HG03575 (cell line): ENCODE results near the gene SLC44A5.
"Not testable (repeated sequence)": the region's sequence is repeated elsewhere in the genome, so short reads cannot be mapped to it uniquely, and the experiment has no call there.

Experiments
- ATAC-seq: cut with Tn5 transposase; IDR thresholded peaks from one replicate; pipeline ENCODE4 v1.9.1; 2021; ENCODE audit not compliant: unreplicated experiment, insufficient number of reproducible peaks, low FRiP score; ENCODE audit errors: extremely low read depth

SLC44A5 gene

DNA sequence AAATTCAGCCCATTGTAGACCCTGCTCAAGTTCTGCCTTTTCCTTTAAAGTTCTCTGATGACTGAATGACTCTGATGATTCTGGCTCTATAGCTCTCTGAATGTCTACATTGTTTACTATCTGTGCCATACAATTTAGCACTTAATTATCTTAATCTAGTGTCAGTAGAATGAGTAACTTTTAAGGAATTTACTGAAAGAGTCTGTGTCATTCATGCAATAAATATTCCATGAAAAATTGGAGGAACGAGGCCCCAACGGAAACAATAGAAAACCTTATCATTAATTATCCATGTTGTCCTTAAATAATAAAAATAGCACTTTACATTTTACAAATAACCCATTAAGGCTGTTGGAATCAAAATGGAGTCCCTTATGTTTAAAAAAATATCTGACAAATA is 77.8 kb downstream of the SLC44A5 start:
- ATAC-seq = no peak

DNA sequence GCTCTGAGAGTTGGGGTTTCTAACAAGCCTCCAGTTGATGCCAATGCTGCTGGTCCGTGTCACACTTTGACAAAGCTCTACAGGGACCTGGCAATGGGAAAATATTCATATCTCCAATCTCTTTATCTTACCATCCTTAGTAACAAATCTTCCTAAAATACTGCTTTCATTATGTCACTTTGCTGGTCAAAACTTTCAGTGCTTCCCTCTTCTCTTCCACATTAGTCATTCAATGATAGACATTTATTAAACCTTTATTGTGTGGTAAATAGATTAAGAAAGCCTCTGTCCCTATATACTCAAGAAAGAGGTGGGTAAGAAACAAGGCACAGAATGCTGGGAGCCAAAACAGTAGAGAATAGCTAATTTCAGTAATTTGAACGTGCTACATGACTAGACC is 79.3 kb downstream of the SLC44A5 start:
- ATAC-seq = no peak

DNA sequence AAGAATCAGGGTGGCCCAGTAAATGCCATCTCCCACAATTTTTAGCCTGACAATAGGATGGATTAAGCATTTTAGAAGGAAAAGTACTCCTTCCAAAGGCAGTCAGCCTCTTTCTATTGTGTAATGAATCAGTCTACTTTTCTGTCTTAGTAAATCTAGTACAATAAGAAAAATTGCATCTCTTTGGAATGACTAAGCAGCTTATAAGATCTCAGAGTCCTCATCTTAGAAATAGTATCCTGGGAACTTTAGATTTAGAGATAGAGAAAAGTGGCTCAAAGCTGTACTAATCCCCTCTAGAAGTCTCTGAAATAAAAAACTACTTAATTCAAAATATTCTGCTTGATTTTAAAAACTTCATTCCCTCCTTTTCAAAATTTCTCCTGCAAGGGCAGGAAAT is 81.4 kb downstream of the SLC44A5 start:
- ATAC-seq = no peak

DNA sequence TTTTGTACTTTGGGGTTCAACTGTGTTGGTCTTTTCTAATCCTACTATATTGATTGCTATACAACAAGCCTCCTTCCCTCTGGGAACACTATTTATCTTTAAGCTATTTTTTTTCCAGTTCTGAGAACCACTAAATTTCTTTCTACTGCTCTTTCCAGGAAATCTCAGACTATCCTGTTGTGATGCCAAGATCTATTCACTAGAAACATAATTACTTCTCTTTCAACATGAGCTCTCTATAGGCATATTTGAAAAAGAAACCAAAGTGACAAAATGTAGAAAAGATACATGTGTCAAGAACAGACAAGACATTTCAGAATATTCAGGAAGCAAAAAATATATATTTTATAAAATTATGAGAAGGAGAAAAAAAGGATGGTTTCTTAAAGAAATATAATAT is 82.9 kb downstream of the SLC44A5 start:
- no peak for ATAC-seq

DNA sequence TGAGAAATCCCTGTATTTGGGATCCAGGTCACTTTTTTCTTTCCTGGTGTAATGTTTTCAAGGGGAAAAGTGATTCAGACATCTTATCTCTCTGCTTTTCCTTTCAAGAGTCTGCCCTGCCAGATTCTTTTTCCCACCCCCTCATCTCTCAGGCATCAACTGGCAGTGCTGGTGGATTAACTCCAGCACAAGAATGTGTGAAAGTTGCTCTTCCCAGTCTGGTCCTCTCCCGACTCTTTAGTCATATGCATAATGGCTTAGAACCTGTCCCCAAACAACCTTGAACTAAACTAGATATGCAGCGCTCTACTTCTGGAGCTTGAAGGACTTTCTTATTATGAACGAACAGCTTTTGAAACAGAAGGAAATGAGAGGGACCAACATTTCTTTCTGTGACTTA is 88.5 kb downstream of the SLC44A5 start:
- ATAC-seq = no peak

DNA sequence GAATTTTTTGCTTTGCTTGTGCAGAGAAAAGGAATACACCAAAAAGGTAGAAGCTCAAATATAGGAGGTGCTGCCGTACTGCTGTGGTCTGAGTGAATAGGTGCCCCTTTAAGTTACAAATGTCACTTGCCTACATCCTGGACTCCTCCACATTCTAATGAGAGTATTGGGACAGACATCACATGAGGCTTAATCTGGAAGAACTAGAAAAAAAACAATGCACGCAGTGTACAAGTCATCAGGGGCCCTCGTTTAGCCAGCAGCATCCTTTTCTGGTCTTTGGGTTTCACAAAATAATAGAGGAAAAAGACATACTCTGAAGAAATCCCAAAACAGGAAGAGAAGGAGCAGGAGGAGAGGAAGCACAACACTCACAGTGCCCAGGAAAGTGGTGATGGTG is 89.3 kb downstream of the SLC44A5 start:
- ATAC-seq = no peak

DNA sequence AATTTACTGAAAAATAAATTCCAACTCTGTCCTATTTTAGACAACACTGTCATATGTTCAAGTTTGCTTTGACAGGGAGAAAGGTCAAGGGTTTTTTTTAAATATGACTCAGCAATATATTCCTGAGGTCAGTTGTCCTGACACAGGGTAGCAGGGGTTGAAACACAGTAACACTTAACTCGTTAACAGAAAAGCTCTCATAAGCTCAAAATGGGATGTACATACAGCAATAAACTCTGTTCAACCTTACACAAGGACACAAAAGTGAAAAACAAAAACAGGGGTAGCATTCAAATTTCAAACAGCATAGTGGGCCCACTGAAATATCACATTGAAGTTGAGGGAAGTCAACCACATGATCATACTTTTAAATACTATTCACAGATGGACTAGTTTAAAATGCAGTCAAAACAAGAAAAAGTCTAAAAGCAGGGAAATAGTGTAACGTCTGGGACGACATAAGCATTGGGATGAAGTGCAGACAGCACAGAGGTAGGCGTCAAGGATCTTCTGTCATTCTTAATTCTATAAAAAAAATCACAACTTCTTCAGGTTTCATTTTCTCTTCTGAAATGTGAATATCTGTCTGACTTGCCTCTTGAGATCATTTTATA is 89.9 kb downstream of the SLC44A5 start:
- ATAC-seq = no peak

DNA sequence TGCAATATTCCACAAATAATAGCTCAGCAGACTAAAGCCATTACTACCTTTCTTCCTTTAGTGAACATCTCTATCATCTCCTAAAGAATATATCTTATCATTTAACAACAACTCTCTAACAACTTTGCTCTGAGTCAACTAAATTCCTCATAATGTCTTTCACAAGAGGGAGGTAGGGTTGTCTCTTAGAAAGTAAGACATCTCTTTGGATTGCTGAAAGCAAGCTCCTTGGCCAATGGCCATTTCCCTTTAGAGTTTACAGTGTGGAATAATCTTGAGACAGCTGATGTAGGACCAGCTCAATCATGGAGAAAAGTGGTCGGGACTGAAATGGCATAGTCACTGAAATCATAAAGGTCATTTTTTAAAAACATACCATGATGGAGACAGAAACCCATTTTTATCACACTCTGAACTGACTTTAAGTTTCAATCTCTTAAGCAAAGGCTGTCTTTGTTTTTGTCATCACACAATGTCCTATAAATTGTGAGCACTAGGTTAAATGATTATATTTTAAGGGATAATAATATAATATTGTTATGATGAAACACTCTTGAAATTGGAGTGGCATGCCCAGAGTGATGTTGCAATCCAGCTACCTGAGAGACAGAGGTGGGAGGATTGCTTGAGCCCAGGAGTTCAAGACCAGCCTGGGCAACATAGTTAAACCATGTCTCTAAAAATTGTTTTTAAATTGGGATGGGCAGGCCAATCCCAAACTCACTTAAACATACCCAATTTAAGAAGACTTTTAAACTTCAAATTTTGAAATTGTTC is 91.1 kb downstream of the SLC44A5 start:
- no peak for ATAC-seq

DNA sequence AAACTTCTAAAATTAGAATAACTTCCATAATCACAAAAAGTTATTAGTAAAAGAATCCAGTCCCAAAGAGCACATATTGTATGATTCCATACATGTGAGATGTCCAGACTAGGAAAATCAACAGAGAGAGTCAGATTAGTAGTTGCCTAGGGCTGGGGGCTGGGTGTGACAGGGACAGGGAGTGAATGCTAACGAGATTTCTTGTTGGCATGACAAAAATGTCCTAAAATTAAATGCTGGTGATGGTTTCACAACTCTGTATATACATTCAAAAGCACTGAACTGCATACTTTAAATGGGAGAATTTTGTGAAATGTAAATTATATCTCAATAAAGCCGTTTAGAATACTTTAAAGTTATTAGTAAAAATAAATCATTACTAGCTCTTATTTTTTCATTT is 92.2 kb downstream of the SLC44A5 start:
- no peak for ATAC-seq

DNA sequence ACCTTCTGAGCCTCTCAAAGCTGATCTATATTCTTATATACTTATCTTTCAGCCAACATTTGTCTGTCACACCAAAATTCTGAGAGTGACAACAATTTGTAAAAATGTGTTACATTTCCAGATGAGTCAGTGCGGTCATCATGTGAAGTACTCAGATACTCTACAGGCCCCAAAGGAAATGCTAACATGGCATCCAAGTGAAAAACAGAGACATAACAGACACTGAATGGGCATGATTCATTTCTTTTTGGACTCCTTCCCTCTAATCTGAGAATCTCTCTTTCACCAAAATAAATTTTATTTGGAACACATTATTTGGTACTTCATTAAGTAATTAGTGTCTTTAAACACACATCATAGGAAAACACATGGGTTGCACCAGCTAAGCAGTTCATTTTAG is 96.6 kb downstream of the SLC44A5 start:
- ATAC-seq = no peak

DNA sequence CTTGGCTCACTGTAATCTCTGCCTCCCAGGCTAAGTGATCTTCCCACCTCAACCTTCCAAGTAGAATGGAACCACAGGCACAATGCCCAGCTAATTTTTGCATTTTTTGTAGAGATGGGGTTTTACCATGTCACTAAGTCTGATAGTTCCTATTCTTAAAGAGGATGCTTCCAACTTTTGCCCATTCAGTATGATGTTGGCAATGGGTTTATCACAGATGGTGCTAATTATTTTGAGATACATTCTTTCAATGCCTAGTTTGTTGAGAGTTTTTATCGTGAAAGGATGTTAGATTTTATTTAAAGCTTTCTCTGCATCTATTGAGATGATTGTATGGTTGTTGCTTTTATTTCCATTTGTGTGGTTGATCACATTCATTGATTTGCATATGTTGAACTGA is 103.9 kb downstream of the SLC44A5 start:
- ATAC-seq = no peak

DNA sequence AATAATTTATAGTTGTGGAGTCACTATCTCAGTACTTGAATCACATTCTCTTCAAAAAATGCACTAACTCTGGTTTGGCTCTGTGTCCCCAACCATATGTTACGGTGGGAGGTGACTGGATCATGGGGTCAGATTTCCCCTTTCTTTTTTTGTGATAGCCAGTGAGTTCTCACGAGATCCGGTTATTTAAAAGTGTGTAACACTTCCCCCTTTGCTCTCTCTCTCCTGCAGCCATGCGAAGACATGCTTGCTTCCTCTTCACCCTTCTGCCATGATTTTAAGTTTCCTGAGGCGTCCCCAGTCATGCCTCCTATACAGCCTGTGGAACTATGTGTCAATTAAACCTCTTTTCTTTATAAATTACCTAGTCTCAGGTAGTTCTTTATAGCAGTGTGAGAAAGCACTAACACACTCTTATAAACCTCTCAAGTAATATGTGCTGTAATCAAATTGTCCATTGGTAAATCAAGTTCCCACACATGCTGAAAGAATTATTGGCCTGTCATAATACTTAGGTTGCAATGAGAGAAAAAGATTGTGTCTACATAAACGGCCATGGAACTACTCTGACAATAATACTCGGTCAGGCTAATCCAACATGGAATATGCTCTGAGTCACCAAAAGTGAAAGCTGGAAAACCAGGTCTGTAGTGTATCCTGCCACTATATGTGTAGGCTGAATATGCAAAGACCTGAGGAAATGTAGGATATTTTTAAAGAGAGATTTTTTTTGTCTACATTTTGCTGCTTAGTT is 107.5 kb downstream of the SLC44A5 start:
- no peak for ATAC-seq

DNA sequence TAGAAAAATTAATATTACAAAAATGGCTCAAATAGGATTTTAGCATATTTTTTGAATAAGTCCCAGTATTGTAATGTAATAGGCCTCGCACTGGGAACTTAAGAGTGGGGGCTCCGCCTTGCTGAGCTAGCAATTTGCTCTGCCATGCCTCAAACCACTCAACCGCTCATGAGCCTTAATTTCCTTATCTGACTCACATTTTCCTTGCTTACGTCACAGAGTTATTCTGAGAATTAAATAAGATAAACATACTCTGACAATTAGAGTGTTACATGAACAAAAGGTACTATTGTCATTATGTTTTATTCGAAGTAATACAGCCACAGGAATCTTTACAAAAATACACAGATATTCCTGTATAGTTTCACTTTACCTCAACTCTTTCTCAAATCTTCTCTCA is 108.1 kb downstream of the SLC44A5 start:
- ATAC-seq = no peak

DNA sequence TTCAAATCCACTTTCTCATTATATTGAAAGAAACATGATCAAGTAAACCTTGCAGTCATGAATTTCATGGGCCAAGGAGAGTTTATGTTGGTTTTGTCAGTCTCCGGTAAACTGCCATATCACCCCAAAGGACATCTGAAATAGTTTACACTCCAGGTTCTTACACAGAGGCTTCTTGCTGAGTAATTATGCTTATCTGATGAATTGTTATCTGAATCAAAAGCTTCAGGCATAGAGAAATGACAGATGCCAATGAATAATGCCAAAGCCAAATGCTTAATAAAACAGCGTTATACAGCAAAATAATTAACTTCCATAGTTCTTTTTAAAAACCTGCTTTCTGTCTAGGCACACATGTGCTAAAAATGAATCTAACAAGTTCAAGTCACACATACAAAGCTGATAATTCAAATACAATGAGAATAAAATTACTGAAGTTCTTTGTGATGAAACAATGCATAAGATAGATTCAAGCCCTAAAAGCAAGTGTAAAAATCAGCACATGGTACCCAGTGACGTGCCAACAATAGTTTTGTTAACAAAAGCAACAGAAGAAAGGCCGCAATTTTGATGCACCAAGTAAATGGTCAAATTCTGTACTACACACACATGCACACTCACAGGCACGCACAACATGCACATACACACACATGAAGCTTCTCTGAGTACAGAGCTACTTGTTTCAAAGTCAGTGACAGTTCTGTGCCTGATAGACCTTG is 109.2 kb downstream of the SLC44A5 start:
- no peak for ATAC-seq

DNA sequence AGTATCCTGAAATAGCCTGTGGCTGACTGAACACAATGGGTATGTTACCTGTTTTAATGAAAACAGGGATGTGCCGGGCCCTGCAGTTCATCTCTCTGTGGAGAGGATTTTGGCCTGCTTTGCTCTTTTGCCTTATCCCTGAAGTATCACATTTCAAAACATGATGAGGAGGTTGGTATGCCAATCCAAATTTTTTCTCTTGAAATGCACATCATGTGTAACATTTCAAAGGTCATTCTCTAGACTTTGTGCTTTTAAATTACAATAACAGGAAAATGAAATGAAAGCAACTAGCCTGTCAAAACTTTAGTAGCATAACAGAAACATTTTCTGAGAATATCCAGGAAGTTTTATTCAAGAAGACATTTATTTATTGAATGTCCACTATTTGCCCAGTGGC is 118.9 kb downstream of the SLC44A5 start:
- ATAC-seq = no peak

DNA sequence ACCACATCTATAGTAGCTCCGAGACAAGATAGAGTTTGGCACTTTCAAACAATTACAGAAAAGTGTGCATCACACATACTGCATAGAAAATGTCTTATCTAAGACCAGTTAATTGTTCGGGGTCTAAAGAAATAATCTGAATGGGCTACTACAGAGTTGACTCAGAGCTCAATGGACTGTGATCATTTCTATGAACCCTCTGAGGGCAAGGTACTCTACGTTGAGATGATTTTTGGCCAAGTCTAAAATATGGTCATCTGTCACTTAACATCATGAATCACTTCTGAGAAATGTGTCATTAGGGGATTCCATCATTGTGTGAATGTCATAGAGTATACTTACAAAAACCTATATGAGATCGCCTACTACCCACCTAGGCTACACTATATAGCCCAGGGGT is 123.5 kb downstream of the SLC44A5 start:
- ATAC-seq = no peak

DNA sequence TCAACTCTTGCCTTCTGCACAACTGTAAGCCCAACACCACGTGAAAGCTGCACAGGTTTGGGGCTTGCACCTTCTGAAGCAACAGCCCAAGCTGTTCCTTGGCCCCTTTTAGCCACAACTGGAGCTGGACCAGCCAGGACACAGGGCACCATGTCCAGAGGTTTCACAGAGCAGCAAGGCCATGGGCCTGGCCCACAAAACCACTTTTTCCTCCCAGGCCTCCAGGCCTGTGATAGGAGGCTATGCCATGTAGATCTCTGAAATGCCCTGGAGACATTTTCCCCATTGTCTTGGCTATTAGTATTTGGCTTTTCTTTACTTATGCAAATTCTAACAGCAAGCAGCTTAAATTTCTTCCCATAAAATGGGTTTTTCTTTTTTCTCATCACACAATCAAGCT is 126.1 kb downstream of the SLC44A5 start:
- no peak for ATAC-seq

DNA sequence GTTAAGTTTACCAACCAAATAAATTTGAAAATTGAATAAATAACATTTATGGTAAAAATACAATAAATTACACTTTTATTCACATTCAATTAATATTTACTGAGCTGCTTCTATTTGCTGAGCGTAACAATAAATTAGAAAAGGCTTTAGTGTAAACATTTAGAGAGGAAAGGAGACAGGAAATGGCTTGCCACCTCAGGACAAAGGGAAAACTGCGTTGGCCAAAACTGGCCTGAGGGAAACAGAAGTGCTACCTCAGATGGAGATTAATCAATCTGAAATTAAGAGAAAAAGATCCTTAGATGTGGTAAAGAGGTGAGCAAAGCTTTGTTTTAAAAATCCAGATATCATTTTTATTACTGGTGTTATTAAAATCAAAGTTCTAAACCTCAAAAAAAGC is 128.0 kb downstream of the SLC44A5 start:
- no peak for ATAC-seq

DNA sequence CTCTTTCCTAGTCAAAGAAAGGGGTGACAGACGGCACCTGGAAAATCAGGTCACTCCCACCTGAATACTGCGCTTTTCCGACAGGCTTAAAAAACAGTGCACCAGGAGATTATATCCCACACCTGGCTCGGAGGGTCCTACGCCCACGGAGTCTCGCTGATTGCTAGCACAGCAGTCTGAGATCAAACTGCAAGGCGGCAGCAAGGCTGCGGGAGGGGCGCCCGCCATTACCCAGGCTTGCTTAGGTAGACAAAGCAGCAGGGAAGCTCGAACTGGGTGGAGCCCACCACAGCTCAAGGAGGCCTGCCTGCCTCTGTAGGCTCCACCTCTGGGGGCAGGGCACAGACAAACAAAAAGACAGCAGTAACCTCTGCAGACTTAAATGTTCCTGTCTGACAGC is 134.4 kb downstream of the SLC44A5 start:
- ATAC-seq = not testable (repeated sequence)

DNA sequence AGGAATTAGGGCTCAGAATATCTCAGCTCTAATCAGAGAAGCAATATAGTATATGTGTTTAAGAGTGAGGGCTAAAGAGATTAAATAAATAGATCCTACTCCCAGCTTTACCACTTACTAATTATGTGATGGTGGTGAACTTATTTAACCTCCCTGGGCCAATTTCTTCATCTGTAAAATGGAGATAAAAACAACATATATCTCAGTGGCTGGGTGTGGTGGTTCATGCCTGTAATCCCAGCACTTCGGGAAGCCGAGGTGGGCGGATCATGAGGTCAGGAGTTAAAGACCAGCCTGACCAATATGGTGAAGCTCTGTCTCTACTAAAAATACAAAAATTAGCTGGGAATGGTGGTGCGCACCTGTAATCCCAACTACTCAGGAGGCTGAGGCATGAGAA is 135.2 kb downstream of the SLC44A5 start:
- ATAC-seq = no peak
